Measurements from ENCODE around the gene EVI2B. TPM values are rescaled to one million over a fixed set of nuclear protein-coding genes. Genes with fewer than 3 reads are reported as not detected.

Gene EVI2B
- total RNA-seq, 6 experiments from 2014 or later: 1.5 to 9.4 (median 4.9) TPM

DNA sequence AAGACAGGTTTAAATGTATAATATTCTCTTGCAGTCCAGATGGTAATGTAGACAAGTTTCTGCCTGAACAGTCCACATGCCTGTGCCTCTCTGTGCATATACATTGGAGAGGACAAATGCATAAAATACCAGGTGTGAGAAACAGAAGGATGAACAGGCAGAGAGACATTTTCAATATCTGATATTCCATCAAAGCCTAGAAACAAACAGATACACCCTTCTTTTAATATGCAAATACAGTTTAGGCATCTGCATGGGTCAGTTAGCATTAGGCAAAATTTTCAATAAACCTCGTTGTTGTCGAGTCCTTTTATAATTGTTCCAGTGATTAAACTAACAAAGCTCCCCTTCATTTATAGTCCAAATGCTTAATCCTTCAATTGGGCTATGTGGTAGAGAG, 17.7 kb downstream of the EVI2B start:
- 100% methylated on average over 1 of the region's 2 CpGs for WGBS (ENCODE audit: insufficient coverage, low coverage, low lambda C conversion rate, missing lambda C conversion rate)

DNA sequence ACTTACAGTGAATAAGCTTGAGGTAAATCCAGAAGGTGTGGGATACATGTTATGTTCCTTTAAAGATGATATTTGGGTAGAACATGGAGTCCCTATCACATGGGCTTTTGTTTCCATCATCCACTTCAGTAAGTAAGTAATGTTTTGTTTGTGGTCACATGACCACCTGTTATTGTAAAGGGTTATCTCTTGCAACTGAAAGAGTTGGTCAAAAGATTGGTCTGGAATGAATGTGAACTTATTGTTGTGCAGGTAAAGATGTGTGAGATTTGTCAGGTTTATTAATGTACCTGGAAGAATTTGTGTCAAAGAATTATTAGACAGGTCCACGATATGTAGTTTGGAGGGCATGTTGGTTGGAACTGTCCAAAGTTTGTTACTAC, 18.4 kb downstream of the EVI2B start:
- Histone ChIP-seq H3K36me3 (no peaks in the 10 kb centered on the region), H3K4me3 (no peak overlapping the region), H3K27ac (no peak overlapping the region), H3K4me1 (no peaks in the 10 kb centered on the region), H3K9me3 (no peaks in the 10 kb centered on the region), H3K27me3 (no peaks in the 10 kb centered on the region)
- TF ChIP-seq, protein P1, sequence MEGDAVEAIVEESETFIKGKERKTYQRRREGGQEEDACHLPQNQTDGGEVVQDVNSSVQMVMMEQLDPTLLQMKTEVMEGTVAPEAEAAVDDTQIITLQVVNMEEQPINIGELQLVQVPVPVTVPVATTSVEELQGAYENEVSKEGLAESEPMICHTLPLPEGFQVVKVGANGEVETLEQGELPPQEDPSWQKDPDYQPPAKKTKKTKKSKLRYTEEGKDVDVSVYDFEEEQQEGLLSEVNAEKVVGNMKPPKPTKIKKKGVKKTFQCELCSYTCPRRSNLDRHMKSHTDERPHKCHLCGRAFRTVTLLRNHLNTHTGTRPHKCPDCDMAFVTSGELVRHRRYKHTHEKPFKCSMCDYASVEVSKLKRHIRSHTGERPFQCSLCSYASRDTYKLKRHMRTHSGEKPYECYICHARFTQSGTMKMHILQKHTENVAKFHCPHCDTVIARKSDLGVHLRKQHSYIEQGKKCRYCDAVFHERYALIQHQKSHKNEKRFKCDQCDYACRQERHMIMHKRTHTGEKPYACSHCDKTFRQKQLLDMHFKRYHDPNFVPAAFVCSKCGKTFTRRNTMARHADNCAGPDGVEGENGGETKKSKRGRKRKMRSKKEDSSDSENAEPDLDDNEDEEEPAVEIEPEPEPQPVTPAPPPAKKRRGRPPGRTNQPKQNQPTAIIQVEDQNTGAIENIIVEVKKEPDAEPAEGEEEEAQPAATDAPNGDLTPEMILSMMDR (IDR thresholded peaks at IDR 0.05): no peak
- TF ChIP-seq POLR2A (IDR thresholded peaks at IDR 0.05): no peak
- intact Hi-C loops (cut with DNase I): no loop called here
- no peak for DNase-seq
- WGBS (ENCODE audit: insufficient coverage, low coverage, low lambda C conversion rate, missing lambda C conversion rate): 86% methylated on average over 1 of the region's 1 CpG
- no peak for ATAC-seq

More for the DNA sequence above, 17.7 kb downstream of the EVI2B start:
- H3K9me3 ChIP-seq: no peaks in the 10 kb centered on the region
- H3K4me1 ChIP-seq: no peaks in the 10 kb centered on the region
- intact Hi-C loops (cut with DNase I): no loop called here
- DNase-seq (no peak), ATAC-seq (no peak)
- H3K36me3 ChIP-seq: no peaks in the 10 kb centered on the region
- H3K4me3 ChIP-seq: no peak overlapping the region
- no peaks in the 10 kb centered on the region for H3K27me3 ChIP-seq
- H3K27ac ChIP-seq: no peak overlapping the region
- TF ChIP-seq, protein P1 (IDR thresholded peaks at IDR 0.05): no peak
- TF ChIP-seq POLR2A (IDR thresholded peaks at IDR 0.05): no peak

DNA sequence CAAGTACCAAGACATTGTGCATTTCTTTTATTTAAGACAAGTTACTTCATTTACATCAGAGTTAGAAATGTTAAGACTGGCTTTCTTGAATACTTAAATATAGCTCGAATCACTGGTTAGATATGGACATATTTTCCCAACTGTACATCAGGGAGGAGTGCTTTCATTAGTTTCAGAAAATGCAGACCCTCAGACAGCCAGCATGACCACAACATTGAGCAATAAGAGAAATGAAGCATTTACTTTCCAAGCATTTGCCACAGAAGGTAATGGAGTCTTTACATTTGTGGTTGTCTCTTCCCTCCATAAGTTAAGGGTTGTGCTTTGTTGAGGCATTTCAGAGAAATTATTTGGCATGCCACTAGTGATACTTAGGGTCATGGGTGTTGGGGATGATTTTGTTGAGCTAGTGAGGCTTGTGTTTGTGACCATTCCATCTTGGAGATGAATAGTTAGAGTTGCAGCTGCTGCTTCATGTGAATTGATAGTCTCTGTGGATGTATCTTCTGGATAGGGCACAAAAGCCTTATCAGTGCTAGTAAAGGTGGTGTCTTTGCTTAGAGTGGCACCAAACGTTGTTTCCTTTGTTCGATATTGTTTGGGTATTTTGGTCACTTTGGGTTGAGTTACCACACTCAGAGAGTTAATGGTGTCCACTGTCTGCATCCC, 18.9 kb downstream of the EVI2B start:
- WGBS (ENCODE audit: insufficient coverage, low coverage, low lambda C conversion rate, missing lambda C conversion rate): 83% methylated on average over 3 of the region's 3 CpGs
- ATAC-seq: no peak
- TF ChIP-seq POLR2A (IDR thresholded peaks at IDR 0.05): no peak
- TF ChIP-seq, protein P1 (IDR thresholded peaks at IDR 0.05): no peak
- no peak for DNase-seq
- Histone ChIP-seq H3K36me3 (no peaks in the 10 kb centered on the region), H3K27ac (no peak overlapping the region), H3K27me3 (no peaks in the 10 kb centered on the region), H3K9me3 (no peaks in the 10 kb centered on the region), H3K4me3 (no peak overlapping the region), H3K4me1 (no peaks in the 10 kb centered on the region)
- intact Hi-C loops (cut with DNase I): no loop called here

DNA sequence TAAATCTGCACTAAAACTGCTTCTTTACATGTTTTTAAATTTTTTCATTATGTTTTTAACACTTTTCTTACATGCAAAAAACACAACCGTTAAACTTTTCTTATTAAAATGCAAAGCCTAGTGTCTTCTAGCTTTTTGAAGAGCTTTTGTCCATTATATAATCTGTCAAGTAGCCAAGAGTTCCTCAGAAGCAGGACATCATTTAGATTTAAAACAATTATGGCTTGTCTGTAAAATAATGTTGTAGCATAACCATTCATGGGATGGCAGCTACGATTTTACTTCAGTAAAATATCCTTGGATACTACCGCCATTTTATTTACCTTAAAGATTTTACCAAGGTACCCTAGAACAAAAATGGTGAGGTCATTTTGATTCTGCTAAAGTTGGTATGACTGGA, 19.6 kb downstream of the EVI2B start:
- H3K36me3 ChIP-seq: no peaks in the 10 kb centered on the region
- no peaks in the 10 kb centered on the region for H3K27me3 ChIP-seq
- DNase-seq: no peak
- no peak overlapping the region for H3K4me3 ChIP-seq
- H3K4me1 ChIP-seq: no peaks in the 10 kb centered on the region
- 94% methylated on average over 3 of the region's 3 CpGs for WGBS (ENCODE audit: insufficient coverage, low coverage, low lambda C conversion rate, missing lambda C conversion rate)
- intact Hi-C loops (cut with DNase I): no loop called here
- H3K27ac ChIP-seq: no peak overlapping the region
- H3K9me3 ChIP-seq: no peaks in the 10 kb centered on the region
- TF ChIP-seq, protein P1 (IDR thresholded peaks at IDR 0.05): no peak
- no peak for TF ChIP-seq POLR2A (IDR thresholded peaks at IDR 0.05)
- no peak for ATAC-seq
